IPS-18c (cell line): Measurements from ENCODE around the gene FGF1.

Experiments
- H3K4me3 ChIP-seq: 2 replicates; pipeline ENCODE4 v1.7.0; 2013; ENCODE audit warnings: low read depth, mild to moderate bottlenecking, low read length, moderate library complexity; ENCODE audit not compliant: insufficient read depth
- H3K9me3 ChIP-seq: one replicate; pipeline ENCODE4 v1.6.1; 2013; ENCODE audit warnings: mild to moderate bottlenecking, low read length, moderate library complexity; ENCODE audit not compliant: control insufficient read depth, insufficient read depth

The FGF1 gene

GRCh38 chr5:142547445-142548380, 138.2 kb downstream of the FGF1 start:
- Histone ChIP-seq H3K4me3 (no peak overlapping the region), H3K9me3 (no peaks in the 10 kb centered on the region)

- Histone ChIP-seq H3K9me3 (no peaks in the 10 kb centered on the region), H3K4me3 (no peak overlapping the region)
These were observed 140.1 kb downstream of the FGF1 start for GRCh38 chr5:142545650-142546322.

DNA sequence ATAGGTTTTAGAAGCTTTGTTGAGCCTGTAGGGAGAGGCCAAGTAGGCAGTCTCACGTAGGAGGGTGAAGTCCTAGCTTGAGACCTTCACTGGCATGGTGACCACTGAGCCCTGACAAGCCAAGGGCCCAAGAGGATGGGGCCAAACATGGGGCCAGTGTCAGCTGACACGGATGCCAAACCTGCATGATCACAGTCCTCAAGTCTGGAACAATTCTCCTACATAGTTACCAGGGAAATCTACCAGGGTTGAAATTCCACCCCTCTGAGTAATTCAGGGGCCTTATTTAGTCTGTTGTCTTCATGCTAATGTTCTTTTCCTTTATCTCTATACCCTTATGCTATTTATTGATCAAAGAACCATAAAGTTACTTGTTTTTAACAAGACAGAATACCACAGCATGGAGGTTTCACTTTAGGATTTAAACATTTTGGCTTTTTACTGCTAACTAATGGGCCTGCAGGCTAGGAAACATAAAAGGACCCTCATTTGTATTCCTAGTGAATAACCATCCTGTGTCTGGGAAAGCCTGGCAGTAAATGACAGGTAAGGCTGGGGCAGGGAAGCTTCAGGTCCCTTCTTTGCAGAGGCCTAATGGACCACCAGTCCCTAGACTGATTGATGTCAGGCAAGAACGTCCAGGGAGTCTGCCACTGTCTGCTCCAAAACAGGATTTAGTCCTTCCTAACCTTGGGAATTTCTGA, 140.8 kb downstream of the FGF1 start:
- no peak overlapping the region for H3K4me3 ChIP-seq
- no peaks in the 10 kb centered on the region for H3K9me3 ChIP-seq

DNA sequence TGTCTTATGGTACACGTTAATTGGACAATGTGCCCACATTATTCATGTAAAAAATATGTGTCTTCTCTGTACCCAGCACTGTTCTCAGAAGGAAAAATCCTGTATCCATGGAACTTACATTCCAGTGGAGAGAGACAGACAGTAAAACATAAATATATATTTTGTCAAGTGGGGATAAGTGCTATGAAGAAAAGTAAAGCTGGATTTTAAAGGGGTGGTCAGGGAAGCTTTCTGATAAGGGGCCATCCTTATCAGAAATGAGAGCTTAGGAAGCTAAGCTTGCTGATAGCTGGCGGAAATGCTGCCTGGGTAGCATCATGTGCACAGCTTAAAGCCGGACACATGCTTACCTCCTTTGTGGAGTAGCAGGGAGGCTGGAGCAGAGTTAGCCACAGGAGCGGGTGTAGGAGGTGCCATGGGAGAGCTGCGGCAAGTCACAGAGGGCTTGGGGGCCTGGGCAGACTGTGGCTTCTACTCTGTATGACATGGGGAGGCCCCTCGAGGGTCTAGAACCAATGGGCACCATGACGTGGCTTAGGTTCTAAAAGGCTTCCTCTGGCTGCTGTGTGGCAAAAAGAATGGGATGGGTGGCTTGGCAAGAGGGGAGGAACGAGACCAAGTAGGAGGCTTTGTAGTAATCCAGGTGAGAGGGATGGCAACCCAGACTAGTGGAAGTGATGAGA, 141.7 kb downstream of the FGF1 start:
- H3K4me3 ChIP-seq, result no peak overlapping the region
- no peaks in the 10 kb centered on the region for H3K9me3 ChIP-seq

GRCh38 chr5:142542906-142543305, 143.0 kb downstream of the FGF1 start:
- Histone ChIP-seq H3K9me3 (no peaks in the 10 kb centered on the region), H3K4me3 (no peak overlapping the region)
